GM21515 (cell line): Measurements from ENCODE around the gene RNASE9.
"Not testable (repeated sequence)": the region's sequence is repeated elsewhere in the genome, so short reads cannot be mapped to it uniquely, and the experiment has no call there.

Experiments used
- ATAC-seq: cut with Tn5 transposase; IDR thresholded peaks from one replicate; pipeline ENCODE4 v1.9.1; 2021; ENCODE audit not compliant: unreplicated experiment

The RNASE9 gene

GRCh38 chr14:20560961-20561360 lies at the start of gene RNASE9:
TSS of gene RNASE9 (minus strand) at chr14:20561047.
- ATAC-seq: no peak

- no peak for ATAC-seq
These were observed 49.3 kb upstream of the RNASE9 start for GRCh38 chr14:20610002-20610765.

GRCh38 chr14:20609215-20610001 lies 48.6 kb upstream of the RNASE9 start:
- ATAC-seq: no peak

GRCh38 chr14:20608383-20609110 lies 47.7 kb upstream of the RNASE9 start:
- ATAC-seq: no peak

- ATAC-seq: no peak
These were observed 46.8 kb upstream of the RNASE9 start for GRCh38 chr14:20607617-20608016.

- ATAC-seq: no peak
These were observed 46.0 kb upstream of the RNASE9 start for GRCh38 chr14:20606902-20607242.

- no peak for ATAC-seq
These were observed 45.5 kb upstream of the RNASE9 start for GRCh38 chr14:20606190-20606901.

- ATAC-seq: no peak
These were observed 43.2 kb upstream of the RNASE9 start for GRCh38 chr14:20603813-20604690.

- no peak for ATAC-seq
These were observed 41.7 kb upstream of the RNASE9 start for GRCh38 chr14:20602583-20602982.

GRCh38 chr14:20601522-20601921 lies 40.7 kb upstream of the RNASE9 start:
- no peak for ATAC-seq

GRCh38 chr14:20597108-20597507 lies 36.3 kb upstream of the RNASE9 start:
- no peak for ATAC-seq

GRCh38 chr14:20595726-20596125 lies 34.9 kb upstream of the RNASE9 start:
- not testable (repeated sequence) for ATAC-seq

- ATAC-seq: no peak
These were observed 31.7 kb upstream of the RNASE9 start for GRCh38 chr14:20592574-20592973.

- no peak for ATAC-seq
These were observed 30.4 kb upstream of the RNASE9 start, which contains the start of gene RNASE12 for GRCh38 chr14:20591235-20591634. TSS of gene RNASE12 (minus strand) at chr14:20591376. CDS start at chr14:20590723, 653 bp downstream.

GRCh38 chr14:20587489-20588154 lies 26.8 kb upstream of the RNASE9 start, which contains the start of gene RNASE11:
TSS of gene RNASE11 (minus strand) at chr14:20588001.
- no peak for ATAC-seq

GRCh38 chr14:20583908-20584307 lies 23.1 kb upstream of the RNASE9 start:
- no peak for ATAC-seq

- ATAC-seq: no peak
These were observed 22.3 kb upstream of the RNASE9 start for GRCh38 chr14:20583142-20583541.

GRCh38 chr14:20580242-20580641 lies 19.4 kb upstream of the RNASE9 start:
- ATAC-seq: no peak

- no peak for ATAC-seq
These were observed 18.1 kb upstream of the RNASE9 start for GRCh38 chr14:20578784-20579502.
